GM23338 (cell line): ENCODE measurements around the gene DRC1. TPM values are rescaled to one million over a fixed set of nuclear protein-coding genes. Genes with fewer than 3 reads are reported as not detected.

Source experiments
- ATAC-seq: fragments of 200-7000 bp; cut with Tn5 transposase; 3 replicates; pipeline ENCODE4 v1.9.1; 2020
- DNase-seq: peaks from one replicate; pipeline ENCODE4 v3.0.0-alpha.2; 2015; ENCODE audit warnings: low spot score
- H2AFZ ChIP-seq: fragments of 200-600 bp; sonication (generic); 2 replicates; pipeline ENCODE4 v1.8.0; 2016; ENCODE audit warnings: antibody characterized with exemption, mild to moderate bottlenecking, moderate library complexity
- H3F3A ChIP-seq: fragments of 200-600 bp; sonication (generic); replicated peaks from 2 replicates; pipeline ENCODE4 v1.8.0; 2017; ENCODE audit warnings: antibody characterized with exemption, mixed run types, low read depth
- H3K27ac ChIP-seq: fragments of 200-600 bp; sonication (generic); 2 replicates; pipeline ENCODE4 v1.6.1; 2016; ENCODE audit warnings: low read depth
- H3K27me3 ChIP-seq: fragments of 200-600 bp; sonication (generic); 2 replicates; pipeline ENCODE4 v1.8.0; 2016; ENCODE audit warnings: mild to moderate bottlenecking, mixed run types, moderate library complexity; ENCODE audit not compliant: insufficient read depth
- H3K36me3 ChIP-seq: fragments of 200-600 bp; sonication (generic); 2 replicates; pipeline ENCODE4 v1.8.0; 2016; ENCODE audit warnings: mild to moderate bottlenecking; ENCODE audit not compliant: insufficient read depth
- H3K4me1 ChIP-seq: fragments of 200-600 bp; sonication (generic); 2 replicates; pipeline ENCODE4 v1.8.0; 2016; ENCODE audit warnings: mild to moderate bottlenecking, moderate library complexity; ENCODE audit not compliant: insufficient read depth
- H3K4me2 ChIP-seq: fragments of 200-600 bp; sonication (generic); 2 replicates; pipeline ENCODE4 v1.7.1; 2017; ENCODE audit warnings: mixed run types
- H3K4me3 ChIP-seq: fragments of 200-600 bp; sonication (generic); 2 replicates; pipeline ENCODE4 v1.6.1; 2016; ENCODE audit warnings: mixed run types
- H3K79me2 ChIP-seq: fragments of 200-600 bp; sonication (generic); replicated peaks from 2 replicates; pipeline ENCODE4 v1.8.0; 2017; ENCODE audit warnings: mild to moderate bottlenecking; ENCODE audit not compliant: insufficient read depth
- H3K9me2 ChIP-seq: fragments of 200-600 bp; sonication (generic); 2 replicates; pipeline ENCODE4 v1.8.0; 2017; ENCODE audit not compliant: insufficient read depth
- H4K20me1 ChIP-seq: fragments of 200-600 bp; sonication (generic); replicated peaks from 2 replicates; pipeline ENCODE4 v1.8.0; 2017; ENCODE audit warnings: mild to moderate bottlenecking; ENCODE audit not compliant: insufficient read depth
- H3K27ac Mint-ChIP-seq: 2 replicates; pipeline ENCODE4 v1.8.0; 2020; ENCODE audit warnings: inconsistent platforms, mild to moderate bottlenecking, moderate library complexity, mixed read lengths
- H3K27me3 Mint-ChIP-seq: 3 replicates; pipeline ENCODE4 v1.8.0; 2022; ENCODE audit warnings: low read depth, mild to moderate bottlenecking, moderate library complexity, mixed read lengths, inconsistent platforms; ENCODE audit not compliant: insufficient read depth, poor library complexity
- H3K36me3 Mint-ChIP-seq: 3 replicates; pipeline ENCODE4 v1.8.0; 2021; ENCODE audit warnings: low read depth, mild to moderate bottlenecking, inconsistent platforms, moderate library complexity, mixed read lengths
- H3K4me1 Mint-ChIP-seq: 3 replicates; pipeline ENCODE4 v1.8.0; 2020; ENCODE audit warnings: mild to moderate bottlenecking, inconsistent platforms, mixed read lengths
- H3K4me3 Mint-ChIP-seq: 3 replicates; pipeline ENCODE4 v1.8.0; 2021; ENCODE audit warnings: moderate library complexity, mild to moderate bottlenecking, inconsistent platforms, mixed read lengths
- H3K9me3 Mint-ChIP-seq: 3 replicates; pipeline ENCODE4 v1.8.0; 2020; ENCODE audit warnings: moderate library complexity, mild to moderate bottlenecking, inconsistent platforms, mixed read lengths
- EZH2 ChIP-seq: fragments of 200-600 bp; sonication (generic); IDR thresholded peaks from one replicate; pipeline ENCODE4 v1.8.0; 2017; ENCODE audit warnings: antibody characterized with exemption, mild to moderate bottlenecking, low read depth; ENCODE audit not compliant: unreplicated experiment
- NANOG ChIP-seq: IDR thresholded peaks from 2 replicates; pipeline ENCODE4 v1.6.1; 2016; ENCODE audit warnings: antibody characterized with exemption, borderline replicate concordance
- POLR2AphosphoS5 ChIP-seq: IDR thresholded peaks from 2 replicates; pipeline ENCODE4 v1.6.1; 2016; ENCODE audit warnings: antibody characterized with exemption, low read depth
- ZNF114 ChIP-seq: fragments of 250-450 bp; sonication (Bioruptor Pico); IDR thresholded peaks from 2 replicates; pipeline ENCODE4 v1.5.0; 2020; ENCODE audit warnings: mild to moderate bottlenecking, moderate library complexity
- polyA plus RNA-seq: library from polyadenylated mRNA; unstranded; fragments of >200 nt; fragmentation: Nextera tagmentation; extraction: Ambion mirVana; gene quantifications from 2 replicates; pipeline ENCODE4 v1.2.1, GENCODE V29; 2016
- total RNA-seq: library from RNA; depleted of rRNA; stranded (reverse); fragments of >200 nt; shearing (Covaris generic); gene quantifications from 2 replicates; pipeline ENCODE4 v1.2.3, GENCODE V29; 2014
- TF ChIP-seq, protein P1 (sequence below): fragments of 250-450 bp; sonication (Bioruptor Pico); IDR thresholded peaks from 2 replicates; pipeline ENCODE4 v1.5.0; 2020; ENCODE audit warnings: mild to moderate bottlenecking, moderate library complexity
- TF ChIP-seq, protein P2 (sequence below), 2 experiments: fragments of 200-600 bp in 1 of 2; sonication (generic) in 1 of 2; conservative IDR thresholded peaks; 2 replicates each; pipeline versions ENCODE4 v1.5.1 to v1.6.1; 2016 to 2017; ENCODE audit warnings: antibody characterized with exemption in 2 of 2, low read depth in 2 of 2, mild to moderate bottlenecking in 2 of 2, moderate library complexity in 1 of 2
- TF ChIP-seq, protein P3 (sequence below): IDR thresholded peaks from 2 replicates; pipeline ENCODE4 v1.6.1; 2016; ENCODE audit warnings: antibody characterized with exemption

DRC1 gene
- total and polyA plus RNA-seq, 2 experiments from 2014 or later, result 0.45 TPM; not detected in 1

DNA sequence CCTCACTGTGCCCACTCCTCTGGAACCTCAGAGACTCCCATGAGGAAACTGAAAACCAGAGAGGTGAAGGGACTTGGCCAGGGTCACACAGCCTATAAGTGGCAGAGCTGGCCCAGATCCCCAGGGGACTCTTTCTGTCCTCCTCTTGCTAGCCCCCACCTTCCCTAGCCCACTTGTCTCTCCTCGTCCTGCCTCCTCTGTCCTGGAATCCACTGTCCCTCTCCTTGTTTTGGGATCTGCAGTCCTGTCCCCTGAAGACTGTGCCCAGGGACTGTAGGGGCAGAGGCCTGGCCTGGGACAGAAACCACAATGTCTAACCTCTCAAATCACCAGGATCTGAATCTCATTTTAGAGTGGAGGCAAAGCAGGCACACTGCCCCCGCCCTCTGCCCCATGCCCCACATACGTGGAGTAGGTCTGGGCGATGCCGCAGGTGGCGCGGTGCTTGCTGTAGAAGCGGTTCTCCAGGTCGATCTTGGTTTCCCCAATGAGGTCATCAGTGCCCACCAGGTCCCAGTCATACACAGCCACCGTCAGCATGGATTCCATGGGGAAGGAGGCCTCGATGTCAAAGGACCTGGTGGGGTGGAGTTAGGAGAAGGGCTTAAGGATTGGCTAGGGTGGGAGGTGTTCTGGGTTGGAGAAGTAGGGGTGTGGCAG is 63.7 kb downstream of the DRC1 start:
- Mint-ChIP-seq H3K27me3 (peaks cover 12% of the 10 kb centered on the region), H3K9me3 (no peaks in the 10 kb centered on the region; the same call in 1 of the 3 replicates), H3K36me3 (no peaks in the 10 kb centered on the region), H3K4me3 (no peak overlapping the region), H3K27ac (no peak overlapping the region), H3K4me1 (peaks cover 16% of the 10 kb centered on the region)
- H3K4me2 ChIP-seq, result no peak overlapping the region
- no peaks in the 10 kb centered on the region for H3K27me3 ChIP-seq
- no peak for ATAC-seq
- no peak overlapping the region for H3K27ac ChIP-seq
- TF ChIP-seq POLR2AphosphoS5 (no peak), EZH2 (no peak), NANOG (no peak), ZNF114 (CRISPR knock-in tag) (no peak)
- TF ChIP-seq, protein P1, sequence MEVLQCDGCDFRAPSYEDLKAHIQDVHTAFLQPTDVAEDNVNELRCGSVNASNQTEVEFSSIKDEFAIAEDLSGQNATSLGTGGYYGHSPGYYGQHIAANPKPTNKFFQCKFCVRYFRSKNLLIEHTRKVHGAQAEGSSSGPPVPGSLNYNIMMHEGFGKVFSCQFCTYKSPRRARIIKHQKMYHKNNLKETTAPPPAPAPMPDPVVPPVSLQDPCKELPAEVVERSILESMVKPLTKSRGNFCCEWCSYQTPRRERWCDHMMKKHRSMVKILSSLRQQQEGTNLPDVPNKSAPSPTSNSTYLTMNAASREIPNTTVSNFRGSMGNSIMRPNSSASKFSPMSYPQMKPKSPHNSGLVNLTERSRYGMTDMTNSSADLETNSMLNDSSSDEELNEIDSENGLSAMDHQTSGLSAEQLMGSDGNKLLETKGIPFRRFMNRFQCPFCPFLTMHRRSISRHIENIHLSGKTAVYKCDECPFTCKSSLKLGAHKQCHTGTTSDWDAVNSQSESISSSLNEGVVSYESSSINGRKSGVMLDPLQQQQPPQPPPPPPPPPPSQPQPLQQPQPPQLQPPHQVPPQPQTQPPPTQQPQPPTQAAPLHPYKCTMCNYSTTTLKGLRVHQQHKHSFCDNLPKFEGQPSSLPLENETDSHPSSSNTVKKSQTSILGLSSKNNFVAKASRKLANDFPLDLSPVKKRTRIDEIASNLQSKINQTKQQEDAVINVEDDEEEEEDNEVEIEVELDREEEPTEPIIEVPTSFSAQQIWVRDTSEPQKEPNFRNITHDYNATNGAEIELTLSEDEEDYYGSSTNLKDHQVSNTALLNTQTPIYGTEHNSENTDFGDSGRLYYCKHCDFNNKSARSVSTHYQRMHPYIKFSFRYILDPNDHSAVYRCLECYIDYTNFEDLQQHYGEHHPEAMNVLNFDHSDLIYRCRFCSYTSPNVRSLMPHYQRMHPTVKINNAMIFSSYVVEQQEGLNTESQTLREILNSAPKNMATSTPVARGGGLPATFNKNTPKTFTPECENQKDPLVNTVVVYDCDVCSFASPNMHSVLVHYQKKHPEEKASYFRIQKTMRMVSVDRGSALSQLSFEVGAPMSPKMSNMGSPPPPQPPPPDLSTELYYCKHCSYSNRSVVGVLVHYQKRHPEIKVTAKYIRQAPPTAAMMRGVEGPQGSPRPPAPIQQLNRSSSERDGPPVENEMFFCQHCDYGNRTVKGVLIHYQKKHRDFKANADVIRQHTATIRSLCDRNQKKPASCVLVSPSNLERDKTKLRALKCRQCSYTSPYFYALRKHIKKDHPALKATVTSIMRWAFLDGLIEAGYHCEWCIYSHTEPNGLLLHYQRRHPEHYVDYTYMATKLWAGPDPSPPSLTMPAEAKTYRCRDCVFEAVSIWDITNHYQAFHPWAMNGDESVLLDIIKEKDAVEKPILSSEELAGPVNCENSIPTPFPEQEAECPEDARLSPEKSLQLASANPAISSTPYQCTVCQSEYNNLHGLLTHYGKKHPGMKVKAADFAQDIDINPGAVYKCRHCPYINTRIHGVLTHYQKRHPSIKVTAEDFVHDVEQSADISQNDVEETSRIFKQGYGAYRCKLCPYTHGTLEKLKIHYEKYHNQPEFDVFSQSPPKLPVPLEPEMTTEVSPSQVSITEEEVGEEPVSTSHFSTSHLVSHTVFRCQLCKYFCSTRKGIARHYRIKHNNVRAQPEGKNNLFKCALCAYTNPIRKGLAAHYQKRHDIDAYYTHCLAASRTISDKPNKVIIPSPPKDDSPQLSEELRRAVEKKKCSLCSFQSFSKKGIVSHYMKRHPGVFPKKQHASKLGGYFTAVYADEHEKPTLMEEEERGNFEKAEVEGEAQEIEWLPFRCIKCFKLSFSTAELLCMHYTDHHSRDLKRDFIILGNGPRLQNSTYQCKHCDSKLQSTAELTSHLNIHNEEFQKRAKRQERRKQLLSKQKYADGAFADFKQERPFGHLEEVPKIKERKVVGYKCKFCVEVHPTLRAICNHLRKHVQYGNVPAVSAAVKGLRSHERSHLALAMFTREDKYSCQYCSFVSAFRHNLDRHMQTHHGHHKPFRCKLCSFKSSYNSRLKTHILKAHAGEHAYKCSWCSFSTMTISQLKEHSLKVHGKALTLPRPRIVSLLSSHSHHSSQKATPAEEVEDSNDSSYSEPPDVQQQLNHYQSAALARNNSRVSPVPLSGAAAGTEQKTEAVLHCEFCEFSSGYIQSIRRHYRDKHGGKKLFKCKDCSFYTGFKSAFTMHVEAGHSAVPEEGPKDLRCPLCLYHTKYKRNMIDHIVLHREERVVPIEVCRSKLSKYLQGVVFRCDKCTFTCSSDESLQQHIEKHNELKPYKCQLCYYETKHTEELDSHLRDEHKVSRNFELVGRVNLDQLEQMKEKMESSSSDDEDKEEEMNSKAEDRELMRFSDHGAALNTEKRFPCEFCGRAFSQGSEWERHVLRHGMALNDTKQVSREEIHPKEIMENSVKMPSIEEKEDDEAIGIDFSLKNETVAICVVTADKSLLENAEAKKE (CRISPR knock-in tag), result no peak
- TF ChIP-seq, protein P2, sequence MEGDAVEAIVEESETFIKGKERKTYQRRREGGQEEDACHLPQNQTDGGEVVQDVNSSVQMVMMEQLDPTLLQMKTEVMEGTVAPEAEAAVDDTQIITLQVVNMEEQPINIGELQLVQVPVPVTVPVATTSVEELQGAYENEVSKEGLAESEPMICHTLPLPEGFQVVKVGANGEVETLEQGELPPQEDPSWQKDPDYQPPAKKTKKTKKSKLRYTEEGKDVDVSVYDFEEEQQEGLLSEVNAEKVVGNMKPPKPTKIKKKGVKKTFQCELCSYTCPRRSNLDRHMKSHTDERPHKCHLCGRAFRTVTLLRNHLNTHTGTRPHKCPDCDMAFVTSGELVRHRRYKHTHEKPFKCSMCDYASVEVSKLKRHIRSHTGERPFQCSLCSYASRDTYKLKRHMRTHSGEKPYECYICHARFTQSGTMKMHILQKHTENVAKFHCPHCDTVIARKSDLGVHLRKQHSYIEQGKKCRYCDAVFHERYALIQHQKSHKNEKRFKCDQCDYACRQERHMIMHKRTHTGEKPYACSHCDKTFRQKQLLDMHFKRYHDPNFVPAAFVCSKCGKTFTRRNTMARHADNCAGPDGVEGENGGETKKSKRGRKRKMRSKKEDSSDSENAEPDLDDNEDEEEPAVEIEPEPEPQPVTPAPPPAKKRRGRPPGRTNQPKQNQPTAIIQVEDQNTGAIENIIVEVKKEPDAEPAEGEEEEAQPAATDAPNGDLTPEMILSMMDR (conservative IDR thresholded peaks at IDR 0.05; ENCODE audit: low read depth in 2 of 2), result no peak
- TF ChIP-seq, protein P3, sequence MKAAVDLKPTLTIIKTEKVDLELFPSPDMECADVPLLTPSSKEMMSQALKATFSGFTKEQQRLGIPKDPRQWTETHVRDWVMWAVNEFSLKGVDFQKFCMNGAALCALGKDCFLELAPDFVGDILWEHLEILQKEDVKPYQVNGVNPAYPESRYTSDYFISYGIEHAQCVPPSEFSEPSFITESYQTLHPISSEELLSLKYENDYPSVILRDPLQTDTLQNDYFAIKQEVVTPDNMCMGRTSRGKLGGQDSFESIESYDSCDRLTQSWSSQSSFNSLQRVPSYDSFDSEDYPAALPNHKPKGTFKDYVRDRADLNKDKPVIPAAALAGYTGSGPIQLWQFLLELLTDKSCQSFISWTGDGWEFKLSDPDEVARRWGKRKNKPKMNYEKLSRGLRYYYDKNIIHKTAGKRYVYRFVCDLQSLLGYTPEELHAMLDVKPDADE, result no peak
- DNase-seq, result no peak
- no peaks in the 10 kb centered on the region for H3K4me1 ChIP-seq
- no peaks in the 10 kb centered on the region for H3K79me2 ChIP-seq
- H3F3A ChIP-seq, result no peaks in the 10 kb centered on the region
- H3K4me3 ChIP-seq, result no peak overlapping the region
- no peaks in the 10 kb centered on the region for H3K36me3 ChIP-seq
- no peaks in the 10 kb centered on the region for H3K9me2 ChIP-seq
- no peaks in the 10 kb centered on the region; the same call in 1 of the 2 replicates for H4K20me1 ChIP-seq
- H2AFZ ChIP-seq, result no peak overlapping the region
